ENCODE results near the gene ARSJ.

The ARSJ gene

GRCh38 chr4:113905301-113905700, 74.1 kb downstream of the ARSJ start:
- in situ Hi-C loops (cut with MboI; ENCODE audit: low sequenced_read_pairs): no loop called here

- in situ Hi-C loops (cut with MboI; ENCODE audit: low sequenced_read_pairs): no loop called here
Observed at GRCh38 chr4:113904877-113905276, 74.6 kb downstream of the ARSJ start.

GRCh38 chr4:113901994-113902787, 77.3 kb downstream of the ARSJ start:
- in situ Hi-C loops (cut with MboI; ENCODE audit: low sequenced_read_pairs): no loop called here

GRCh38 chr4:113899271-113900070, 80.0 kb downstream of the ARSJ start:
- in situ Hi-C loops (cut with MboI; ENCODE audit: low sequenced_read_pairs): no loop called here

- in situ Hi-C loops (cut with MboI; ENCODE audit: low sequenced_read_pairs): no loop called here
Observed at GRCh38 chr4:113893546-113893945, 85.9 kb downstream of the ARSJ start.

- in situ Hi-C loops (cut with MboI; ENCODE audit: low sequenced_read_pairs): no loop called here
Observed at GRCh38 chr4:113888006-113888405, 91.4 kb downstream of the ARSJ start.

- in situ Hi-C loops (cut with MboI; ENCODE audit: low sequenced_read_pairs): no loop called here
Observed at GRCh38 chr4:113885291-113885690, 94.2 kb downstream of the ARSJ start.

GRCh38 chr4:113884655-113885054, 94.8 kb downstream of the ARSJ start:
- in situ Hi-C loops (cut with MboI; ENCODE audit: low sequenced_read_pairs): no loop called here

- in situ Hi-C loops (cut with MboI; ENCODE audit: low sequenced_read_pairs): no loop called here
Observed at GRCh38 chr4:113882668-113883067, 96.8 kb downstream of the ARSJ start.

- in situ Hi-C loops (cut with MboI; ENCODE audit: low sequenced_read_pairs): no loop called here
Observed at GRCh38 chr4:113881256-113881655, 98.2 kb downstream of the ARSJ start.

GRCh38 chr4:113880240-113881028, 99.0 kb downstream of the ARSJ start:
- in situ Hi-C loops (cut with MboI; ENCODE audit: low sequenced_read_pairs): no loop called here

- in situ Hi-C loops (cut with MboI; ENCODE audit: low sequenced_read_pairs): no loop called here
Observed at GRCh38 chr4:113878668-113879067, 100.8 kb downstream of the ARSJ start.

- in situ Hi-C loops (cut with MboI; ENCODE audit: low sequenced_read_pairs): no loop called here
Observed at GRCh38 chr4:113874480-113874879, 105.0 kb downstream of the ARSJ start.

GRCh38 chr4:113873508-113873907, 105.9 kb downstream of the ARSJ start:
- in situ Hi-C loops (cut with MboI; ENCODE audit: low sequenced_read_pairs): no loop called here

- in situ Hi-C loops (cut with MboI; ENCODE audit: low sequenced_read_pairs): no loop called here
Observed at GRCh38 chr4:113872426-113873260, 106.8 kb downstream of the ARSJ start.

GRCh38 chr4:113871080-113871479, 108.4 kb downstream of the ARSJ start:
- in situ Hi-C loops (cut with MboI; ENCODE audit: low sequenced_read_pairs): no loop called here

GRCh38 chr4:113869743-113870375, 109.6 kb downstream of the ARSJ start:
- in situ Hi-C loops (cut with MboI; ENCODE audit: low sequenced_read_pairs): no loop called here

- in situ Hi-C loops (cut with MboI; ENCODE audit: low sequenced_read_pairs): no loop called here
Observed at GRCh38 chr4:113866611-113867010, 112.8 kb downstream of the ARSJ start.

GRCh38 chr4:113858924-113859323, 120.5 kb downstream of the ARSJ start:
- in situ Hi-C loops (cut with MboI; ENCODE audit: low sequenced_read_pairs): no loop called here

- in situ Hi-C loops (cut with MboI; ENCODE audit: low sequenced_read_pairs): no loop called here
Observed at GRCh38 chr4:113851816-113852215, 127.6 kb downstream of the ARSJ start.

Data from HL-60/S4 treated with retinoic acid at 250 ng/mL for 4 days and 3 days (cell line).